Epidermal melanocyte (primary cell): ENCODE results near the gene DHH.
"Not testable (repeated sequence)": the region's sequence is repeated elsewhere in the genome, so short reads cannot be mapped to it uniquely, and the experiment has no call there.

Experiments
- DNase-seq: peaks from one replicate; pipeline ENCODE4 v3.0.0; 2011; ENCODE audit warnings: low spot score; ENCODE audit not compliant: insufficient read length

The DHH gene

GRCh38 chr12:49070971-49071370 lies 23.6 kb downstream of the DHH start:
- DNase-seq = no peak

- DNase-seq = peak; percentile 95
Observed at GRCh38 chr12:49069507-49070346, 24.9 kb downstream of the DHH start, which contains the start of gene RHEBL1. Gene RHEBL1 (minus strand): TSS chr12:49069979. CDS start chr12:49069785, 194 bp downstream.

- DNase-seq = no peak
Observed at GRCh38 chr12:49068879-49069506, 25.6 kb downstream of the DHH start.

DNA sequence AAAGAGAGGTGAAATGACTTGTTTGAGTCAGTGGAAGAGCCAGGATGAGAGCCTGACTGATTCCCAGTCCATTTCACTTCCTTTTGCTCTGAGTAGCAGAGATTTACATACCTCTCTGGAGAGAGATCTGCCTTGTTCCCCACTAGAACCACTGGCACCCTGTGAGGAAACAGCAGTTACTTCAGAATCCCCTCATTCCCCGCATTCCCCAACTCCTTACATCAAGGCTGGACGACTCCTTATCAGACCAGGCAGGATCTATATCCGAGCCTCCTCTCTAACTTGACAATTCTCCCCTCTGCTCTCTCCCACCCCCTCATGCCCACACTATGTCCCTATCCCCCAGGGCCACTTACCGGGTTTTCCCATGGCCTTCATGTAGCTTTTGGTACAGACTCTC lies 28.5 kb downstream of the DHH start:
- no peak for DNase-seq

GRCh38 chr12:49064767-49065152 lies 29.8 kb downstream of the DHH start:
- DNase-seq = no peak

DNA sequence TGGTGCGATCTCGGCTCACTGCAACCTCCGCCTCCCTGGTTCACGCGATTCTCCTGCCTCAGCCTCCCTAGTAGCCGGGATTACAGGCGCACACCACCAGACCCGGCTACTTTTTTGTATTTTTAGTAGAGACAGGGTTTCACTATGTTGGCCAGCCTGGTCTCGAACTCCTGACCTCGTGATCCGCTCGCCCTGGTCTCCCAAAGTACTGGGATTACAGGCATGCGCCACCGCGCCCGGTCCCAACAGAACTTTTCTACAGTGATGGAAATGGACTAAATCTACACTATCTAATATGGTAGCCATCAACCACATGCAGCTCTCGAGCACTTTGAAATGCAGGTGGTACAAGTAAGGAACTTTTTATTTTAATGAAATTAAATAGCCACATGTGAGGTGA lies 32.7 kb downstream of the DHH start:
- DNase-seq = not testable (repeated sequence)

GRCh38 chr12:49061157-49061650 lies 33.4 kb downstream of the DHH start:
- DNase-seq = peak; percentile 13

- DNase-seq = peak; percentile 98
Observed at GRCh38 chr12:49060237-49061156, 34.1 kb downstream of the DHH start, which contains the start of gene KMT2D. Gene KMT2D (minus strand): TSS chr12:49060794. CDS start chr12:49055324, 5,470 bp downstream.

DNA sequence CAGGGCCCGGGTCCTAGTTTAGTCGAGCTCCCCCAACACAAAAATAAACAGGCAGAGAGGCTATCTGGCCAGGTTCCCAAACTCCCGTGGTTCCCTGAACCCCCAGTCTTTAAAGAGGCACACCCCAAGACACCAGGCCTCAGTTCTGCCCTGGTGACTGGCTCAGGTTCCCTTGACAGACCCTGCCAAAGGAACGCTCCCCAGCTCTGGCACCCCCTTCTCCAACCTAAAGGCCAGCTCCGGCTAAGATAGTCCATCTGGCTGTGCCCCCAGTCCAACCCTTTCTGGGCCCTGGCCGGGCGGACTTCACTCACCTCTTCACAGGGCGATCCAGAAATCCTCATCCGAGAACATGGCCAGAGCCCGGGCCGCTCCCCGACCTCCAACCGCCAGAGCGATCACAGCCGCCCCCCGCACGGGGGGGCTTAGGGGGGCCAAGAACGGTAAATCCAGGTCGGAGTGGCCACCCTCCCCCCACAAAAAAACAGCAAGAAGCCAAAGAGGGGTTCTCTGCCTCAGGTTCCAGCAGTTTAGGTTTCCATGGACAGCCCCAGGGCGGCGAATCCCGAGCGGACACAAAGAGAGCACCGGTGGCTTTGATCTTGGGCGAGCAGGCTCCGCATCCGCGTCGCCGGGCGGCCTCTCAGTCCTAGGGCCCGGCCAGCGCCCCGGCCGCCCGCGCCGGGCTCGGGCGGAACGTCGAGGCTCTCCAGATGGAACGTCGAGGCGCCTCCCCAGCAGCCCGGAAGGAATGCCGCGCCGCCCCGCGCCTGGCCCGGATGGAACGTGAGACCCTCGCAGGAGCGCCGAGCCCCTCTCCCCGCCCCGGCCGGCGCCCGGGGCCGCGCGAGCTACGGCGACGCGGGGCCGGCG lies 35.1 kb downstream of the DHH start:
- peak; percentile 22 for DNase-seq

GRCh38 chr12:49059045-49059298 lies 35.6 kb downstream of the DHH start:
- no peak for DNase-seq

GRCh38 chr12:49058366-49059044 lies 36.1 kb downstream of the DHH start:
- peak; percentile 15 for DNase-seq

- DNase-seq = peak; percentile 14
Observed at GRCh38 chr12:49057888-49058287, 36.7 kb downstream of the DHH start.

- peak; percentile 96 for DNase-seq
Observed at GRCh38 chr12:49055978-49056754, 38.4 kb downstream of the DHH start.

DNA sequence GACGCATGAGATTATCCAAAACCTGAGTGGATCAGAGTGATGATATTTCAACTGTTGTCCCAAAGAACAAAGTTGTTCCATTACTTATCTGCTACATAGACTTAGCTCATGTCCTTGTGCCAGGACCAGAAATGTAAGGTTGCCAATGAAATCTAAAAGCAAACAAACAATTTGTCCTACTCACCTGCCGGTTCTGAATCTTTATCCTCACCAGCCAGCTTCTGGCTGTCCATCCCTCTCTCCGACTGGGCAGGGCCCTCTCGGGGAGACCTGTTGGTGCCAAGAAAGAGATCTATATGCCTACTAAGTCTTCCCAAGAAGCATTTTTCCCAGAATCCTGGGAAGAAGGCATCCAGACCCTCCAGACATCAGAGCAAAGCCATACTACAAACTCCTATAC lies 39.5 kb downstream of the DHH start:
- DNase-seq = no peak

DNA sequence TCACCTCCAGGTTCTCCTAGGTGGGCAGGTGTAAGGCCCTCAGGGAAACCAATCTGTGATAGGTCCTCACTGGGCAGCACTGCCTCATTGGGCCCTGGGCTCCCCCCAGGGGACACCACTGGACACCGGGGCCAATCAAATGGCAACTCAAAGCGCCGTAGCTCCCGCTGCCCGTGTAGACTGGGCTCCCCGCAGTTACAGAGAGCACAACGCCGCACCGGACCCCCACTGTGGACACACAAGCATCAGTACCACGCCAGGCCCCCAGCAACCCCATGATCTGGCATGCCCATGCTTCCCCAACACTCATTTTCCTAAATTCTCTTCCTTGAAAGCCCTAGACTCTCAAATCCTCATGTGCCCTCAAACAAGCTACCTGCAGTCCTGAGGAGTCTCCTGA lies 40.1 kb downstream of the DHH start:
- DNase-seq = no peak

DNA sequence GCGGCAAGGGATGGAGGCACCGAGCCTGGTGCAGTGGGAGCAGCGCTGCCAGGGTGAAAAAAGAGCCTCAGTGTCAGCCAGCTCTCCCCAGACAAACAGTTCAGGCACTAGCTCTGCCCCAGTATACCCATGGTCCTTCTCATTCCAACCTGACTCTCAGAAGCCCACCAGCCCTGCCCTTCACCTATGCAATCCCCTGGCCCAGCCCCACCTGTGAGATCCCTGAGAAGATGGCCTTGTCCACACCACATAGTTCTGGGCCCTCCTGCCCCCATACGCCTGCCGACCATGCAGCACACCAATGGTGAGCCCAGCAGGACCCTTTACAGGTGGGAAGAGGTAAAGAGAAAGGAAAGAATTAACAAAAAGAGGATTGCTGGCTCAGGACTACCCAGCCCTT lies 40.5 kb downstream of the DHH start:
- DNase-seq = peak; percentile 8

GRCh38 chr12:49052451-49053208 lies 42.0 kb downstream of the DHH start:
- DNase-seq = peak; percentile 12

DNA sequence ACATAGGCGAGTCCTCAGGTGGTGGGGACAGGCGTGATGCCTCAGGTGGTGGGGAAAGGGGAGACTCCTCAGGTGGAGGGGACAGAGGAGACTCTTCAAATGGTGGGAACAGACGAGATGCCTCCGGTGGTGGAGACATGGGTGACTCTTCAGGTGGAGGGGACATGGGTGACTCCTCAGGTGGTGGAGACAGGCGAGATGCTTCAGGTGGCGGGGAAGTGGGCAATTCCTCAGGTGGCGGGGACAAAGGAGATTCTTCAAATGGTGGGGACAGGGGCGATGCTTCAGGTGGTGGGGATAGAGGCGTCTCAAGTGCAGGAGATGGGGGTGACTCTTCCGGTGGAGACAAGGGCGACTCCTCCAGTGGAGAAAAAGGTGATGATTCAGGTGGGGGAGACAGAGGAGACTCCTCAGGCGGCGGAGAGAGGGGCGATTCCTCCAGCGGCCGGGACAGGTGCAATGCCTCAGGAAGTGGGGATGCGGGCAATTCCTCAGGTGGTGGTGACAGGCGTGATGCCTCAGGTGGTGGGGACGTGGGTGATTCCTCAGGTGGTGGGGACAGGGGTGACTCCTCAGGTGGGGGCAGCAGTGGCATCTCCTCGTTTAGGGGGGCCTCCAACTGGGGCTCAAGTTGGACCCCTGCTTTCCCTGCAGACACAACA lies 42.7 kb downstream of the DHH start:
- peak; percentile 14 for DNase-seq
